ENCODE data around the gene HYAL3.
"Not testable (repeated sequence)": the region's sequence is repeated elsewhere in the genome, so short reads cannot be mapped to it uniquely, and the experiment has no call there.

Gene HYAL3

DNA sequence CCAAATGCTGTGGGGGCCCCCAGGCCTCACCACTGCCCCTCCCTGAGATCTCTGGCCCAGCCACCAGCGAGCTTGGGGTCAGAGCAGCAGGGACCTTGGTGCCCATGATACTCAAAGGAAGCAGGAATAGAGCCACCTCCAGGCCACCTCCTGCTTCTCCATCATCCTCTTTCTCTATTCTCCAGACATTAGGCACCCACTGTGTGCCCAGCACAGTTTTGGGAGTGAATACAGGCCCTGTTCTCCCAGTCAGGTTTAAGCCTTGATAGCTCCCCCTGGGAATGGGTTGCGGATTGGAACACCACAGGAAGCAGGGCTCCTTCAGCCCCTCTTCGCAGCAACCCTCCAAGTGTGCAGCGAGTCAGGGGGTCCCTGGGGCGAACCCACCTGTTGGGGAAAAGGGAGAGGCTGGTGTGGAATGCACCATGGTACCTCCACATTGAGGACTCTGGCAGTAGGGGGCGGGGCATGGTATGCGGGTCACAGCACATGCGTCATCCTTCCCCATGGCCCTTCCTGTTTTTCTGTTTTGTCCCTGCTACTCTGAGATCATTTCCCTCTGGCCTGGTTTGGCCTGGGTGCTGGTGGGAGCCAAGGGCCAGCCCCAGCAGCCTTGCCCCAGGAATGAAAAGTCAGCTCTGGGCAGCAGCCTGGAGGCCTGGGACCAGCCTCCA lies 44.5 kb downstream of the HYAL3 start:
- DNase-seq = no peak

DNA sequence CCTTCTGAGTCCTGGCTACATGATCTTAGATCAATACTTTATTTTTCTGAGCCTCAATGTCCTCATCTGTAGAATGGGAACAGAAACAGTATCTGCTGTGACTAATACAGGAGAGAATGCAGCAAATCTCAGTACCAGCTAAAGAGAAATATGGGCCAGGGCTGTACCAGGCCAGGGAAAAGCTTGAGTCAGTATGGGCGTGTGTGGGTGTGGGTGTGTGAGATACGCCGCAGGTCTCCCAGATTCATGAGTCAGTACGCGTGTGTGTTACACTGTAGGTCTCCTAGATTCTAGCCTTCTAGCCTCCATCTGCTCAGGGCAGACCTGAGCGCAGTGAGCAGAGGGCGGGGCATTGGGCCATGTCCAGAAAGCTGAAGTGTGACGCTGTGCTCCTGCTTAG lies 48.0 kb downstream of the HYAL3 start:
- peak; percentile 79 for DNase-seq

DNA sequence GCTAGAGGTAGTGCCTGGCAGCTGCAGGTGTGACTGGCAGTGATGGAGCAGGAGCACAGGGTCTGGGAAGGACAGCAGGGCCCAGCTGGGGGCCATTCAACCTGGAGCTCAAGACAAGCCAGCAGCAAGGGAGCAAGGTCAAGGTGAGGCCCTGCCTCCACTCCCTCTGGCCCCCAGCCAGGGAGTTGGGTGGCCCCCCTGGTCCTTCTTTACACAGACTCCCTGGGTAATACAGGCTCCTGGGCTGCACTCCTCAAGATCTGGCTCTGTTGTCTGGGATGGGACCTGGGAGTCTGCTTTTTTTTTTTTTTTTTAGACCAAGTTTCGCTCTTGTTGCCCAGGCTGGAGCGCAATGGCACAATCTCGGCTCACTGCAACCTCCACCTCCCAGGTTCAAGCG lies 48.7 kb downstream of the HYAL3 start:
- no peak for DNase-seq

DNA sequence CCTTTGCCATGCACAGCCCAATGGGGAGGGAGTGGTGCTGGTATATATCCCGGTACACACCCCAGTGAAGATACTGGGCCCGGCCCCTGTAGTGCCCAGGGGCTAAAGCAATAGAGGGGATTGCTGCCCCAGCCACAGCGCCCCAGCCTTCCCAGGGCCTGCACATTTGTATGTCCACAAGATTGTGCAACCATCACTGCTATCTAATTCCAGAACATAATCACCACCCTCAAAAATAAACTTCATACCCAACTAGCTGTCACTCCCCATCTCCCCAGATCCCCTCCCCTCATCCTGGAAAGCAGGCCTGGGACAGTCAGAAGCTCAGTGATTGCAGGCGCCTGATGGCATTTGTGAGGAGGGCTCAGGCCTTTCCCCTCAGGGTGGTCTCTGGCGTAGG lies 49.7 kb downstream of the HYAL3 start:
- no peak for DNase-seq

DNA sequence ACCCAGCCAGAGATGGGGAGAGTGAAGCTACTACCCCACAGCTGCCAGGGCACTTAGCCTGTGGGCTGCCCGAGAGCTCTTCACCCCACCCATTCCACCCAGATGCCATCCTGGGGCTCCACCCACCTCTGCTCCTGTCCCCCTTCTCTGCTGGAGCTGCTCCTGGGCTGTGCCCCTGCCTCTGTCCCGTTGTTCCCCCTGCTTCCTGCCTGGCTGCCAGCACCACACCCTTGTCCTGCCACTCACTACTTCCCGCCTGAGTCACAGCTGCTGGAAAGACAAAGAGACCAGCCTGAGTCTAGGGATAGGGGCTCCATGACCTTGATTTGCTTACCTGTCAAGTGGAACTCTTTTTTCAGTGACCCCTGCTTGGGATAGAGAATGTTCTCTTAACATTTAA lies 50.8 kb downstream of the HYAL3 start:
- DNase-seq = peak; percentile 71

DNA sequence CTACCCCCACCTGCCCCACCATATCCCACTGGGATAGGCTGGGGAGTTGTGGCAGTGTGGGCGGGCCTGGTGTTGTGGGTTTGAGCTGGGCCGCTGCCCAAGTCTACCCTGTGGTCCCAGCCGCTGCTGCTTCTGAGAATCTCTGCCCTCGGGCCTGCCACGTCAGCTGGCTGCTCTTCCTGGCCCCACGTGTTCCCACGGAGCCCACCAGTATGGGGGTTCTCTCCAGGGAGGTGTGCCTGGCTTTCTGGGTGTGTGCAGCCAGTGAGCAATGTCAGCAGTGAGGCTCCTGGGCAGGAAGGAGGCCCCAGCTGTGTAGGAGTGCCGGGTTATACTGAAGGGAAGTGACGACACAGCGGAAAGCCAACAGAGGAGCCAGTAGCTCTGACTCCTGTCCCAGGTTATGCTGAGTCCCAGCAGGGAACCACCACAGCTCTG lies 52.7 kb downstream of the HYAL3 start:
- peak; percentile 98 for DNase-seq

DNA sequence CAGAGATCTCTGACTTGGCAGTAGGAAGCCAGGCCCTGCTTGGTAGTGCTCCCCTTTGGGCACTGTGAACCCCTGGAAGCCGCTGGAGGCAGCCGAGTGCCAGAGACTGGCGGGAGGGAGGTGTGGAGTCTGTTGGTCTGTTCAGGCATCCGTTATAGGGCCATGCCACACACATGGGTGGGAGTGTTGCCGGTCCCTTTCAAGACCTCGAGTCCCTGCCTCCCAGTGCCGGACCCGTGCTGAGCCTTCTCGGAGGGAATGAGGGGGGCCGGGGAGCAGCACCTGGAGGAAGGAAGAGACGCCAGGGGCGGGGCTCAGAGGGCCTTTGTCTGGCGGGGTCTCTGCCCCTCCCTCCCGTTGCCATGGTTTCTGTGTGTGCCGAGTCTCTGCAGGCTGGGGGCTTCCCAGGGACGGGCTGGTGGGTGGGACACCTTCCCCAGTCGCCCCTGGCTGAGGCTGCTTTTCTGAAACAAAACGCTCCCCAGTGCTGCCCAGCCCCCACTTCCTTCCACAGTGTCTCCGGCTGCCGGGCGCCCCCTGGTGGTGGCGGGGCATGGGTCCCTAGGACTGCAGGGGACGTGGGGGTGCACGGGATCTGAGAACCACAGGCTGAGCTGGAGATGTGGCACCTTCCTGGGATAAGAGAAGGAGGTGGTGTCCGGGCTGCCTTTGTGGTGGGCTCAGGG lies 53.2 kb downstream of the HYAL3 start:
- no peak for DNase-seq

DNA sequence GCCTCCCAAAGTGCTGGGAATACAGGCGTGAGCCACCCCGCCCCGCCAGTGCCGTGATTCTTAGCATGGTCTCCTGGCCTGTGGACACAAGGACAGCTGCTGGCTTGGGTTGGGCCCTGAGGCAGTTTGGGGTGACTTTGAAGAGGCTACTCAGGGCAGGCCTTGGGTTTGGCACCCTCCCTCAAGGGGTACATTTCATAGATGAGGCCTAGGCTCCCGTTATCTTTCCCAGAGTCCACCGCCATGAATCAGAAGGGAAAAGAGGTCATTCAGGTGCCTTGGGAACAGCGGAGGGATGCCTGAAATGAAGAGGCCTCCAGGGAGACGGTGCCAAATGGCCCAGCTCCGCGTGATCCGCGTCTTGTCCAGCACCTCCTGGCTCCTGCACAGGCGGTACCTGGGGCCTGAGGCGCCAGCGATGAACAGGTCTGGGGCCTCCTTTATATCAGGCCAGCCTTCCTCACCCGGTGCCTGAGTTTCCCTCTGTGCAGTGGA lies 53.9 kb downstream of the HYAL3 start:
- DNase-seq = no peak

DNA sequence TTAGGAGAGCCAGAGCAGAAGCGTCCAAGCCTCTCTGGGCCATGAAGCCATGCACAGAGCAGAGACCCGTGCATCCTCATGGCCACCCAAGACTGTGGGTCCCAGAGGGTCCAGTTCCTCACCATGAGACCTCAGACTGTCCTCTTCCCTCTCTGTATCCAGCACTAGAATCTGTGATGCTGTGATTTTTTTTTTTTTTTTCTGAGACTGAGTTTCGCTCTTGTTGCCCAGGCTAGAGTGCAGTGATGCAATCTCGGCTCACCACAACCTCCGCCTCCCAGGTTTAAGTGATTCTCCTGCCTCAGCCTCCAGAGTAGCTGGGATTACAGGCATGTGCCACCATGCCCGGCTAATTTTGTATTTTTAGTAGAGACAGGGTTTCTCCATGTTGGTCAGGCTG lies 54.4 kb downstream of the HYAL3 start:
- not testable (repeated sequence) for DNase-seq

DNA sequence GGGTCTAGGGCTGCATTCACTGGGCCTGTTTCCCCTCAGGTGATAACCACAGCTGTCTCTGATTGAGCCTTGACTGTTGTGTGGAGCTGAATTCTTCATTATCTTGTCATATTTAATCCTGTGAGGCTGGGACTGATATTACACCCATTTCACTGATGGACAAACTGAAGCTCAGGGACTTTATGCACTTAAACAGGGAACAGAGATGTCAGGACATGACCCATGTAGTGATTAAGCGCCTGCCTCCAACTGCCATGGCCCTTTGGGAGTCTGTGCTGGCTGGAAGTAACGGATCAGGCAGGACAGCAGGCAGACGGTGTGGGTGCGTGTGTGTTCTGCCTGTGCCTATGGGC lies 55.7 kb downstream of the HYAL3 start:
- DNase-seq = no peak

DNA sequence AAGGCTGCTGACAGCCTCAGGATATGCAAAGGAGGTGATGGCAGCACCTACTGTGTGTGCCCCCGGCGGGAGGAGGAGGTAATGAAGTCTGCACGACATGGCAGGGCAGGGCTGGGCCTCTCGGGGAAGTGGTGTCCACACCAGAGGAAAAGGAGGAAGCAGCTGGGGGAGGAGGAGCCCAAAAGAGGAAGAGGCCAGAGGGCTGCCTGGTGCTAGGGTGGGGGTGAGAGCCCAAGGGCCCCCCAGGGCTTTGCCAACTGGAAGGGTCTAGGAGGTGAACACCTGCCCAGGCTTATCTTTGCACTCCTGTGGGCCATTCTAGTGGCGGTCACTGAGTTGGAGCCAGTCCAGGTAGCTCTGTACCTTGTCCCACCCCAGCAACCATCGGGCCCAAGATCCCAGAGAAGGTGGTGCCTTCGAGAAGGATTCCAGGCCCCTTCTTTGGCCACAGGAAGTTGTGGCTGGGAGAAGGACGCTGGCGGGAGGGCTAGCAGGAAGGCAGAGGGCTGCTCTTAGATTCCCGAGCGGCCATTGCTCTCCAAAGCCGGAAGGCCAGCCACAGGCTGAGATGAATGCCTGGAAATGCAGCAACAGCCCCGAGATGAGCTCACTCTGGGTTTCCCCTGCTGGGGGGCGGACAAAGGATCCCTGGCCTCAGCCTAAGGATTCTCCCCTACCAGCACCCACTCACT lies 56.2 kb downstream of the HYAL3 start:
- peak; percentile 48 for DNase-seq
